HCT116 (cell line): Measurements from ENCODE around the gene CYP4F3. TPM values are rescaled to one million over a fixed set of nuclear protein-coding genes. Genes with fewer than 3 reads are reported as not detected.

Experiments used
- ATAC-seq: fragments of 200-7000 bp; cut with Tn5 transposase; 2 replicates; pipeline ENCODE4 v1.9.1; 2020; ENCODE audit warnings: mild to moderate bottlenecking, moderate library complexity
- BruUV-seq: library from RNA; stranded (reverse); fragments of 400-500 nt; replicated peaks from 2 replicates; lab custom pipeline; 2021; lab: Mats Ljungman, UMichigan
- CTCF ChIA-PET: fragments of 300-600 bp; sonication (Branson Sonifier 250); formaldehyde crosslinking; loops from one replicate; lab custom pipeline; 2021; ENCODE audit warnings: antibody characterized with exemption; lab: Charles Lee
- POLR2A ChIA-PET: fragments of 300-600, 350-600 bp; sonication (Branson Sonifier 250); formaldehyde crosslinking; loops from one replicate; lab custom pipeline; 2021; ENCODE audit warnings: antibody characterized with exemption; lab: Charles Lee
- RAD21 ChIA-PET, 2 experiments: fragments of 300-600 bp; sonication (Branson Sonifier 250); formaldehyde crosslinking; loops; one replicate each; lab custom pipeline; 2023; ENCODE audit warnings: low total read pairs in 2 of 2; ENCODE audit not compliant: uncharacterized antibody in 2 of 2, unreplicated experiment in 2 of 2, low non-redundant PET in 1 of 2; lab: Charles Lee
- DNase-seq: peaks from one replicate; pipeline ENCODE4 v3.0.0-alpha.2; 2010; ENCODE audit warnings: low read depth, low spot score
- H2AFZ ChIP-seq: fragments of 200-600 bp; shearing (Covaris generic), sonication (generic); 2 replicates; pipeline ENCODE4 v1.6.1; 2017; ENCODE audit warnings: low read depth, mixed run types, mixed read lengths, antibody characterized with exemption, low read length; ENCODE audit not compliant: poor library complexity, severe bottlenecking
- H3K27ac ChIP-seq: 2 replicates; pipeline ENCODE4 v1.5.1; 2012; ENCODE audit warnings: low read depth, low read length
- H3K27me3 ChIP-seq: fragments of 200-600 bp; sonication (generic); 2 replicates; pipeline ENCODE4 v1.6.1; 2016; ENCODE audit warnings: mixed run types, low read length, mixed read lengths; ENCODE audit not compliant: insufficient read depth
- H3K36me3 ChIP-seq, 2 experiments: fragments of 200-500 bp in 1 of 2; fragments of 200-600 bp in 1 of 2; sonication (Bioruptor generic) in 1 of 2; sonication (generic) in 1 of 2; 2 replicates each; pipeline versions ENCODE4 v1.5.1 to v1.6.1; 2014 to 2016; ENCODE audit warnings: low read length in 2 of 2, inconsistent platforms in 1 of 2, mixed read lengths in 1 of 2, mixed run types in 1 of 2; ENCODE audit not compliant: insufficient read depth in 2 of 2, control insufficient read depth in 1 of 2
- H3K4me1 ChIP-seq, 2 experiments: fragments of 200-600 bp in 1 of 2; sonication (generic) in 1 of 2; 2 replicates each; pipeline versions ENCODE4 v1.5.1 to v1.6.1; 2012 to 2017; ENCODE audit warnings: low read length in 2 of 2, inconsistent platforms in 1 of 2, mild to moderate bottlenecking in 1 of 2, mixed read lengths in 1 of 2, mixed run types in 1 of 2, moderate library complexity in 1 of 2; ENCODE audit not compliant: insufficient read depth in 2 of 2, control insufficient read depth in 1 of 2
- H3K4me2 ChIP-seq: fragments of 200-600 bp; sonication (generic); 2 replicates; pipeline ENCODE4 v1.6.1; 2017; ENCODE audit warnings: mixed run types, low read length, mixed read lengths
- H3K4me3 ChIP-seq, 2 experiments: fragments of 200-600 bp in 1 of 2; sonication (generic) in 1 of 2; replicated peaks in 1 of 2; 2 replicates each; pipeline ENCODE4 v1.5.1; 2011 to 2016; ENCODE audit warnings: low read length in 2 of 2, control low read depth in 1 of 2, low read depth in 1 of 2, mild to moderate bottlenecking in 1 of 2, mixed read lengths in 1 of 2, mixed run types in 1 of 2
- H3K79me2 ChIP-seq: fragments of 200-600 bp; sonication (generic); 2 replicates; pipeline ENCODE4 v1.6.1; 2017; ENCODE audit warnings: mild to moderate bottlenecking, mixed run types, low read length, moderate library complexity, mixed read lengths; ENCODE audit not compliant: insufficient read depth
- H3K9ac ChIP-seq: fragments of 200-600 bp; sonication (generic); 2 replicates; pipeline ENCODE4 v1.6.1; 2016; ENCODE audit warnings: low read length, mixed read lengths
- H3K9me2 ChIP-seq: fragments of 200-600 bp; sonication (generic), shearing (Covaris generic); 2 replicates; pipeline ENCODE4 v1.6.1; 2017; ENCODE audit warnings: mixed run types, mild to moderate bottlenecking, moderate library complexity; ENCODE audit not compliant: insufficient read depth
- H3K9me3 ChIP-seq, 2 experiments: fragments of 200-500 bp in 1 of 2; fragments of 200-600 bp in 1 of 2; sonication (Bioruptor generic) in 1 of 2; sonication (generic) in 1 of 2; 2 replicates each; pipeline ENCODE4 v1.6.1; 2014 to 2017; ENCODE audit warnings: low read length in 2 of 2, mixed read lengths in 2 of 2, inconsistent platforms in 1 of 2, low read depth in 1 of 2, mild to moderate bottlenecking in 1 of 2, mixed run types in 1 of 2, moderate library complexity in 1 of 2; ENCODE audit not compliant: control insufficient read depth in 1 of 2, insufficient read depth in 1 of 2
- H4K20me1 ChIP-seq: fragments of 200-600 bp; sonication (generic), shearing (Covaris generic); 2 replicates; pipeline ENCODE4 v1.6.1; 2017; ENCODE audit warnings: mixed run types, mild to moderate bottlenecking, moderate library complexity; ENCODE audit not compliant: insufficient read depth
- CBX3 ChIP-seq: IDR thresholded peaks from 2 replicates; pipeline ENCODE4 v1.6.1; 2012; ENCODE audit warnings: low read depth
- CTCF ChIP-seq, 3 experiments: fragments of 200-600 bp in 1 of 3; sonication (generic) in 1 of 3; IDR thresholded peaks in 2 of 3; conservative IDR thresholded peaks in 1 of 3; 2 replicates each; pipeline ENCODE4 v1.5.1; 2012 to 2017; ENCODE audit warnings: low read depth in 2 of 3, low read length in 2 of 3, antibody characterized with exemption in 1 of 3, borderline replicate concordance in 1 of 3, control low read depth in 1 of 3, mild to moderate bottlenecking in 1 of 3, mixed read lengths in 1 of 3, mixed run types in 1 of 3, moderate library complexity in 1 of 3; ENCODE audit not compliant: insufficient read depth in 1 of 3
- EGR1 ChIP-seq: IDR thresholded peaks from 2 replicates; pipeline ENCODE4 v1.6.1; 2012; ENCODE audit warnings: low read depth
- ELF1 ChIP-seq: IDR thresholded peaks from 2 replicates; pipeline ENCODE4 v1.6.1; 2012; ENCODE audit warnings: low read depth, borderline replicate concordance
- EZH2 ChIP-seq: fragments of 200-600 bp; sonication (generic); IDR thresholded peaks from 2 replicates; pipeline ENCODE4 v1.6.1; 2017; ENCODE audit warnings: antibody characterized with exemption, mixed run types
- EZH2phosphoT487 ChIP-seq: fragments of 200-600 bp; IDR thresholded peaks from 2 replicates; pipeline ENCODE4 v1.6.1; 2018; ENCODE audit warnings: antibody characterized with exemption, borderline replicate concordance
- FOSL1 ChIP-seq: IDR thresholded peaks from 2 replicates; pipeline ENCODE4 v1.6.1; 2012; ENCODE audit warnings: low read depth
- JUND ChIP-seq: IDR thresholded peaks from 2 replicates; pipeline ENCODE4 v1.6.1; 2012
- MAX ChIP-seq: IDR thresholded peaks from 2 replicates; pipeline ENCODE4 v1.6.1; 2012
- RAD21 ChIP-seq: IDR thresholded peaks from 2 replicates; pipeline ENCODE4 v1.6.1; 2012; ENCODE audit warnings: low read depth, mild to moderate bottlenecking
- SIN3A ChIP-seq: IDR thresholded peaks from 2 replicates; pipeline ENCODE4 v1.6.1; 2012; ENCODE audit warnings: low read depth
- SRF ChIP-seq: IDR thresholded peaks from 2 replicates; pipeline ENCODE4 v1.6.1; 2012; ENCODE audit warnings: low read depth
- YY1 ChIP-seq: IDR thresholded peaks from 2 replicates; pipeline ENCODE4 v1.6.1; 2011; ENCODE audit warnings: low read length, low read depth, moderate library complexity, mild to moderate bottlenecking; ENCODE audit not compliant: insufficient replicate concordance; ENCODE audit errors: extremely low read depth
- ZFX ChIP-seq: fragments of 450-650 bp; IDR thresholded peaks from 2 replicates; pipeline ENCODE4 v1.6.1; 2017
- intact Hi-C: fragments of 100-400 bp; cut with micrococcal nuclease; formaldehyde crosslinking; loops from 2 replicates; pipeline ENCODE4 v1.10.0; 2022
- total RNA-seq: library from RNA; stranded (reverse); gene quantifications from one replicate; pipeline ENCODE4 v1.2.1, GENCODE V29; 2021; ENCODE audit not compliant: unreplicated experiment
- TF ChIP-seq, protein P1 (sequence below): IDR thresholded peaks from 2 replicates; pipeline ENCODE4 v1.6.1; 2012

The CYP4F3 gene
- total RNA-seq, 1 experiment from 2014 or later: 3.6 TPM

DNA sequence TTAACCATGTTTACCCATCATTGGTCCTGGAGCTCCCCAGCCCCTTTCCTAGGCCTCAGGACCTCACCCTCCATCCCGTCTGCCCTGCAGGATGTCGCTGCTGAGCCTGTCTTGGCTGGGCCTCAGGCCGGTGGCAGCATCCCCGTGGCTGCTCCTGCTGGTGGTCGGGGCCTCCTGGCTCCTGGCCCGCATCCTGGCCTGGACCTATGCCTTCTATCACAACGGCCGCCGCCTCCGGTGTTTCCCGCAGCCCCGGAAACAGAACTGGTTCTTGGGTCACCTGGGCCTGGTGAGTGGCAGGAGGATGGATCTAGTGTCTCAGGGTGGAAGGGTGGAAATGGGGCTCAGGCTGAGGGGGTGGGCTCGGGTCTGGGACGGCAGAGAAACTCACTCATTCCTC is 25.2 kb upstream of the CYP4F3 start:
- CTCF ChIA-PET: no interaction called here
- no peaks in the 10 kb centered on the region for H3K79me2 ChIP-seq
- TF ChIP-seq SIN3A (no peak), RAD21 (no peak), CTCF (IDR thresholded peaks at IDR 0.05 in 2 of 3, conservative IDR thresholded peaks at IDR 0.05 in 1 of 3; ENCODE audit: borderline replicate concordance in 1 of 3, insufficient read depth in 1 of 3, low read depth in 2 of 3, low read length in 2 of 3) (no peak)
- TF ChIP-seq, all 23 proteins: peak for 0
- no peak overlapping the region for H2AFZ ChIP-seq
- H3K9me2 ChIP-seq: no peaks in the 10 kb centered on the region
- POLR2A ChIA-PET: no interaction called here
- H3K27ac ChIP-seq: no peak overlapping the region
- no peak overlapping the region for H3K4me2 ChIP-seq
- H3K9ac ChIP-seq: no peak overlapping the region
- ATAC-seq (no peak), DNase-seq (no peak)
- no peaks in the 10 kb centered on the region for H3K4me1 ChIP-seq
- RAD21 ChIA-PET: no interaction called here
- intact Hi-C loops: no loop called here
- peaks cover 6% of the 10 kb centered on the region for H3K27me3 ChIP-seq
- no peak overlapping the region for H3K4me3 ChIP-seq
- BruUV-seq: no TSS peak
- no peaks in the 10 kb centered on the region for H4K20me1 ChIP-seq
- H3K9me3 ChIP-seq: no peaks in the 10 kb centered on the region
- H3K36me3 ChIP-seq: no peaks in the 10 kb centered on the region

DNA sequence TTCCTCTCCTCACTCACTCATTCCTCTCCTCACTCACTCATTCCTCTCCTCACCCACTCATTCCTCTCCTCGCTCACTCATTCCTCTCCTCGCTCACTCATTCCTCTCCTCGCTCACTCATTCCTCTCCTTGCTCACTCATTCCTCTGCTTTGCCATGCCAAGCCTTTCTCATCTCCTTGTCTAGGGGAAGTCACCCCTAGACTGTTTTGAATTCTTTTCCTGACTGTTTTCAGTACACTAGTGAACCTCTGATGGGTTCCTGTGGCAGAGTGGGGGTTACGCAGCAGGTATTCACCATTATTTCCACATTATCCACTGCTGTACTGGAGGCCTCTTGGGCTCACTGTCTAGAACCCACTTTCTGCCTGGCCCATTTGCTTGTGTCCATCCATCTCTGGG is 24.5 kb upstream of the CYP4F3 start:
- H3K4me3 ChIP-seq: no peak overlapping the region
- DNase-seq: no peak
- H3K9me3 ChIP-seq: no peaks in the 10 kb centered on the region
- no peaks in the 10 kb centered on the region for H3K4me1 ChIP-seq
- H3K9ac ChIP-seq: no peak overlapping the region
- H2AFZ ChIP-seq: no peak overlapping the region
- H4K20me1 ChIP-seq: no peaks in the 10 kb centered on the region
- ChIA-PET RAD21 (no interaction called here), CTCF (no interaction called here), POLR2A (no interaction called here)
- no peak for ATAC-seq
- no peaks in the 10 kb centered on the region for H3K36me3 ChIP-seq
- H3K9me2 ChIP-seq: no peaks in the 10 kb centered on the region
- no peak overlapping the region for H3K4me2 ChIP-seq
- H3K27ac ChIP-seq: no peak overlapping the region
- H3K27me3 ChIP-seq: peaks cover 6% of the 10 kb centered on the region
- no TSS peak for BruUV-seq
- intact Hi-C loops: no loop called here
- H3K79me2 ChIP-seq: no peaks in the 10 kb centered on the region
- TF ChIP-seq CTCF (IDR thresholded peaks at IDR 0.05 in 2 of 3, conservative IDR thresholded peaks at IDR 0.05 in 1 of 3; ENCODE audit: borderline replicate concordance in 1 of 3, insufficient read depth in 1 of 3, low read depth in 2 of 3, low read length in 2 of 3): no peak
- TF ChIP-seq EZH2: no peak
- TF ChIP-seq YY1: no peak
- TF ChIP-seq EGR1: no peak
- TF ChIP-seq JUND: no peak
- TF ChIP-seq CBX3: no peak
- TF ChIP-seq EZH2phosphoT487: no peak
- no peak for TF ChIP-seq ZFX
- TF ChIP-seq MAX: no peak
- TF ChIP-seq SRF: no peak
- TF ChIP-seq, protein P1, sequence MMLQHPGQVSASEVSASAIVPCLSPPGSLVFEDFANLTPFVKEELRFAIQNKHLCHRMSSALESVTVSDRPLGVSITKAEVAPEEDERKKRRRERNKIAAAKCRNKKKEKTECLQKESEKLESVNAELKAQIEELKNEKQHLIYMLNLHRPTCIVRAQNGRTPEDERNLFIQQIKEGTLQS: no peak
- no peak for TF ChIP-seq FOSL1
- no peak for TF ChIP-seq ELF1
